ENCODE data around the gene CHRDL2.

CHRDL2 gene

GRCh38 chr11:74654976-74655375 lies 76.2 kb downstream of the CHRDL2 start:
- TF ChIP-seq SIN3A (IDR thresholded peaks at IDR 0.05; ENCODE audit: borderline replicate concordance, insufficient read depth, low read length) (no peak), FOXP2 (optimal IDR thresholded peaks at IDR 0.05; ENCODE audit: borderline replicate concordance, extremely low read depth, extremely low read length, insufficient read depth) (no peak), TAF1 (IDR thresholded peaks at IDR 0.05; ENCODE audit: borderline replicate concordance, insufficient read depth, low read length) (no peak), POLR2AphosphoS5 (IDR thresholded peaks at IDR 0.05; ENCODE audit: low read depth, low read length) (no peak), REST (IDR thresholded peaks at IDR 0.05; ENCODE audit: insufficient read depth in 1 of 2, low read depth in 2 of 2, low read length in 2 of 2) (no peak)

GRCh38 chr11:74650498-74650897 lies 80.7 kb downstream of the CHRDL2 start:
- TF ChIP-seq TAF1 (IDR thresholded peaks at IDR 0.05; ENCODE audit: borderline replicate concordance, insufficient read depth, low read length) (no peak), POLR2AphosphoS5 (IDR thresholded peaks at IDR 0.05; ENCODE audit: low read depth, low read length) (no peak), FOXP2 (optimal IDR thresholded peaks at IDR 0.05; ENCODE audit: borderline replicate concordance, extremely low read depth, extremely low read length, insufficient read depth) (no peak), REST (IDR thresholded peaks at IDR 0.05; ENCODE audit: insufficient read depth in 1 of 2, low read depth in 2 of 2, low read length in 2 of 2) (no peak), SIN3A (IDR thresholded peaks at IDR 0.05; ENCODE audit: borderline replicate concordance, insufficient read depth, low read length) (no peak)

- TF ChIP-seq SIN3A (IDR thresholded peaks at IDR 0.05; ENCODE audit: borderline replicate concordance, insufficient read depth, low read length) (no peak), POLR2AphosphoS5 (IDR thresholded peaks at IDR 0.05; ENCODE audit: low read depth, low read length) (no peak), TAF1 (IDR thresholded peaks at IDR 0.05; ENCODE audit: borderline replicate concordance, insufficient read depth, low read length) (no peak), REST (IDR thresholded peaks at IDR 0.05; ENCODE audit: insufficient read depth in 1 of 2, low read depth in 2 of 2, low read length in 2 of 2) (no peak), FOXP2 (optimal IDR thresholded peaks at IDR 0.05; ENCODE audit: borderline replicate concordance, extremely low read depth, extremely low read length, insufficient read depth) (no peak)
Observed at GRCh38 chr11:74648894-74649293, 82.3 kb downstream of the CHRDL2 start.

- no peak for TF ChIP-seq FOXP2 (optimal IDR thresholded peaks at IDR 0.05; ENCODE audit: borderline replicate concordance, extremely low read depth, extremely low read length, insufficient read depth)
- TF ChIP-seq TAF1 (IDR thresholded peaks at IDR 0.05; ENCODE audit: borderline replicate concordance, insufficient read depth, low read length): no peak
- TF ChIP-seq SIN3A (IDR thresholded peaks at IDR 0.05; ENCODE audit: borderline replicate concordance, insufficient read depth, low read length): no peak
- no peak for TF ChIP-seq REST (IDR thresholded peaks at IDR 0.05; ENCODE audit: insufficient read depth in 1 of 2, low read depth in 2 of 2, low read length in 2 of 2)
Observed at GRCh38 chr11:74647831-74648230, 83.4 kb downstream of the CHRDL2 start.

GRCh38 chr11:74647404-74647803 lies 83.8 kb downstream of the CHRDL2 start:
- TF ChIP-seq SIN3A (IDR thresholded peaks at IDR 0.05; ENCODE audit: borderline replicate concordance, insufficient read depth, low read length) (no peak), FOXP2 (optimal IDR thresholded peaks at IDR 0.05; ENCODE audit: borderline replicate concordance, extremely low read depth, extremely low read length, insufficient read depth) (no peak), POLR2AphosphoS5 (IDR thresholded peaks at IDR 0.05; ENCODE audit: low read depth, low read length) (no peak), TAF1 (IDR thresholded peaks at IDR 0.05; ENCODE audit: borderline replicate concordance, insufficient read depth, low read length) (no peak), REST (IDR thresholded peaks at IDR 0.05; ENCODE audit: insufficient read depth in 1 of 2, low read depth in 2 of 2, low read length in 2 of 2) (no peak)

All from PFSK-1 (cell line).